ENCODE results near the gene SLC29A2. TPM values are rescaled to one million over a fixed set of nuclear protein-coding genes. Genes with fewer than 3 reads are reported as not detected.
"Not testable (repeated sequence)": the region's sequence is repeated elsewhere in the genome, so short reads cannot be mapped to it uniquely, and the experiment has no call there.

SLC29A2 gene
- total RNA-seq, 1 experiment from 2014 or later = 40.4 TPM

- no peak for DNase-seq
- Mint-ChIP-seq H3K4me3 (ENCODE audit: low read depth, unreplicated experiment) (no peak overlapping the region), H3K27me3 (ENCODE audit: unreplicated experiment) (no peaks in the 10 kb centered on the region), H3K9me3 (ENCODE audit: low read depth, unreplicated experiment) (no peaks in the 10 kb centered on the region), H3K27ac (ENCODE audit: unreplicated experiment) (no peak overlapping the region), H3K4me1 (ENCODE audit: low read depth, unreplicated experiment) (no peaks in the 10 kb centered on the region), H3K36me3 (ENCODE audit: insufficient read depth, unreplicated experiment) (peaks cover 66% of the 10 kb centered on the region)
- CTCF ChIA-PET = no interaction called here
- TF ChIP-seq, protein P1, sequence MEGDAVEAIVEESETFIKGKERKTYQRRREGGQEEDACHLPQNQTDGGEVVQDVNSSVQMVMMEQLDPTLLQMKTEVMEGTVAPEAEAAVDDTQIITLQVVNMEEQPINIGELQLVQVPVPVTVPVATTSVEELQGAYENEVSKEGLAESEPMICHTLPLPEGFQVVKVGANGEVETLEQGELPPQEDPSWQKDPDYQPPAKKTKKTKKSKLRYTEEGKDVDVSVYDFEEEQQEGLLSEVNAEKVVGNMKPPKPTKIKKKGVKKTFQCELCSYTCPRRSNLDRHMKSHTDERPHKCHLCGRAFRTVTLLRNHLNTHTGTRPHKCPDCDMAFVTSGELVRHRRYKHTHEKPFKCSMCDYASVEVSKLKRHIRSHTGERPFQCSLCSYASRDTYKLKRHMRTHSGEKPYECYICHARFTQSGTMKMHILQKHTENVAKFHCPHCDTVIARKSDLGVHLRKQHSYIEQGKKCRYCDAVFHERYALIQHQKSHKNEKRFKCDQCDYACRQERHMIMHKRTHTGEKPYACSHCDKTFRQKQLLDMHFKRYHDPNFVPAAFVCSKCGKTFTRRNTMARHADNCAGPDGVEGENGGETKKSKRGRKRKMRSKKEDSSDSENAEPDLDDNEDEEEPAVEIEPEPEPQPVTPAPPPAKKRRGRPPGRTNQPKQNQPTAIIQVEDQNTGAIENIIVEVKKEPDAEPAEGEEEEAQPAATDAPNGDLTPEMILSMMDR (IDR thresholded peaks at IDR 0.05; ENCODE audit: unreplicated experiment) = no peak
- intact Hi-C loops (cut with micrococcal nuclease; ENCODE audit: unreplicated experiment) = no loop called here
- no TSS peak for BruUV-seq (replicated peaks)
Observed at GRCh38 chr11:66359662-66360087, 11.9 kb downstream of the SLC29A2 start.

GRCh38 chr11:66350560-66351235 is 20.9 kb downstream of the SLC29A2 start:
- peaks cover 22% of the 10 kb centered on the region for H3K36me3 Mint-ChIP-seq (ENCODE audit: insufficient read depth, unreplicated experiment)
- CTCF ChIA-PET = interaction anchor here (0.7 to 1.0 kb wide), 2 partner anchors 61 to 213 kb away, joined by 3 read pairs; partner anchors contain the start of gene YIF1A
- BruUV-seq (replicated peaks); intact Hi-C loops (cut with micrococcal nuclease; ENCODE audit: unreplicated experiment); H3K9me3 Mint-ChIP-seq (ENCODE audit: low read depth, unreplicated experiment); H3K27me3 Mint-ChIP-seq (ENCODE audit: unreplicated experiment); DNase-seq: not testable (repeated sequence)
- peak overlapping the region; percentile 38 for H3K4me3 Mint-ChIP-seq (ENCODE audit: low read depth, unreplicated experiment)
- H3K27ac Mint-ChIP-seq (ENCODE audit: unreplicated experiment) = peak overlapping the region; percentile 39
- H3K4me1 Mint-ChIP-seq (ENCODE audit: low read depth, unreplicated experiment) = peaks cover 10% of the 10 kb centered on the region

DNA sequence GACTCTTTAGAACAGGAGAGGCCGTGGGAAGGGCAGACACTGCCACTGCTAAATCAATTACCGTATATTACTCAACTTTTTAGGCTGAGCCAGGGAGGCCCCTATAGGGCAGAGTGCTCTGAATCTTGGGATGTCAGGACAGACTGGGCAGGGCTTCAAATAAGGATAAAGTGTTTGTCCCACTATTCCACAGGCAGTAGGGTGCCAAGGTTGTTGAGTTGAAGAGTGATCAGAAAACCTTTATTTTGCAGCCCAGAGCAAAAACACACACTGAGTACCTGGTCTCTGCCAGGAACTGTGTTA is 22.5 kb downstream of the SLC29A2 start:
- Mint-ChIP-seq H3K27me3 (ENCODE audit: unreplicated experiment) (no peaks in the 10 kb centered on the region), H3K4me1 (ENCODE audit: low read depth, unreplicated experiment) (peaks cover 11% of the 10 kb centered on the region), H3K36me3 (ENCODE audit: insufficient read depth, unreplicated experiment) (peaks cover 36% of the 10 kb centered on the region), H3K4me3 (ENCODE audit: low read depth, unreplicated experiment) (no peak overlapping the region), H3K9me3 (ENCODE audit: low read depth, unreplicated experiment) (no peaks in the 10 kb centered on the region), H3K27ac (ENCODE audit: unreplicated experiment) (no peak overlapping the region)
- TF ChIP-seq, protein P1 (IDR thresholded peaks at IDR 0.05; ENCODE audit: unreplicated experiment) = no peak
- CTCF ChIA-PET = no interaction called here
- no TSS peak for BruUV-seq (replicated peaks)
- no peak for DNase-seq
- intact Hi-C loops (cut with micrococcal nuclease; ENCODE audit: unreplicated experiment) = no loop called here

DNA sequence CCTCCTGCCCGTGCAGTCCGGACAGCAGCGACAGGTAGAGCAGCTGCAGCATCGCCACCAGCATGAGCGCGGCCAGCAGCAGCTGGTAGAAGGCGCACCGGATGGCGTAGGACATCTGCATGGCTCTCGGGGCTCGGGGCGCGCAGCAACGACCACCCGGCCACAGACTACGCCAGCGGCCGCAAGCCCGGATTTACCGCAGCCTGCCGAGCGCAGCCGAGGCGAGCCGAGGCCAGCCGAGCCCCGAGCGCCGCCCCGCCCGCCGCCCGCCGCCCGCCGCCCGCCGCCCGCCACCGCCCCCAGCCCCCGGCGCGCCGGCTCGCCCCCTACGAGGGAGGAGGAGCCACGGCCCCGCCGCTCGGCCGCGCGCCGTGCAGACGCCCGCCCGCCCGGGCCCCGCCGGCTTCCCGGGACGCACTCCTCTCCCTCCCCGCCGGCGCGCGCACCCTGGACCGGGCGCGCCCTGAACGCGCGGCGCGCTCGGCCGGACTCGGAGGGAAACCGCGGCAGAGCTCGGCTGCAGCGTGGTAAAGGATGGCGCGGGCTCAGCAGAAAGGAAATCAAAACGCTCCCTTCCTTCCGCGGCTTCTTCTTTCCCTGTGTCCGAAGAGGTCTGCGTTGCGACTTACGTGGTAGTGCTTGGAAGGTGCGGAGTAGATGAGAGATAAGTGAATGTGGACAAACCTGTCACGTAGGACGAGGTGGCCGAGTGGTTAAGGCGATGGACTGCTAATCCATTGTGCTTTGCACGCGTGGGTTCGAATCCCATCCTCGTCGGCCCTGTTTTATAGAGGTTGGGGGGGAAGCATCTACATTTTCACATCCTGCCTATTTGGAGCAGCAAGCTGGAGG is 23.9 kb downstream of the SLC29A2 start, which contains the start of gene B4GAT1:
B4GAT1 (minus strand) TSS at position 205 of the 852 bp plus-strand sequence; CDS start at position 121, 84 bp downstream.
- H3K4me3 Mint-ChIP-seq (ENCODE audit: low read depth, unreplicated experiment) = peak within 1 kb of the TSS; percentile 78
- peak within 1 kb of the TSS; percentile 100 for H3K27ac Mint-ChIP-seq (ENCODE audit: unreplicated experiment)
- H3K4me1 Mint-ChIP-seq (ENCODE audit: low read depth, unreplicated experiment) = peaks cover 24% of the 10 kb centered on the region
- no peaks in the 10 kb centered on the region for H3K27me3 Mint-ChIP-seq (ENCODE audit: unreplicated experiment)
- peaks cover 45% of the 10 kb centered on the region for H3K36me3 Mint-ChIP-seq (ENCODE audit: insufficient read depth, unreplicated experiment)
- DNase-seq = peak; percentile 89
- CTCF ChIA-PET = interaction anchor here (0.5 to 1.9 kb wide), 3 partner anchors 25 to 65 kb away, joined by 3 to 8 read pairs (median 3); no protein-coding TSS in a partner anchor
- BruUV-seq (replicated peaks) = no TSS peak
- TF ChIP-seq, protein P1 (IDR thresholded peaks at IDR 0.05; ENCODE audit: unreplicated experiment) = no peak
- intact Hi-C loops (cut with micrococcal nuclease; ENCODE audit: unreplicated experiment) = no loop called here
- no peaks in the 10 kb centered on the region for H3K9me3 Mint-ChIP-seq (ENCODE audit: low read depth, unreplicated experiment)
